CD4-positive, alpha-beta T cell treated with Interleukin-15 for 4 hours (primary cell): Measurements from ENCODE around the gene TMEM8B.

ENCODE experiments used
- DNase-seq: peaks from one replicate; pipeline ENCODE4 v3.0.0-alpha.2; 2020; ENCODE audit warnings: low spot score

The TMEM8B gene

GRCh38 chr9:35829084-35829763, at the start of gene TMEM8B:
Gene TMEM8B, plus strand, starts transcription at chr9:35829228. Its CDS starts 220 bp downstream, at chr9:35829448.
- peak; percentile 91 for DNase-seq

GRCh38 chr9:35781066-35781465, 48.0 kb upstream of the TMEM8B start:
- DNase-seq, result no peak

GRCh38 chr9:35783418-35783817, 45.6 kb upstream of the TMEM8B start:
- no peak for DNase-seq

GRCh38 chr9:35789541-35789940, 39.5 kb upstream of the TMEM8B start:
- DNase-seq, result no peak

GRCh38 chr9:35790025-35790384, 39.0 kb upstream of the TMEM8B start:
- no peak for DNase-seq

GRCh38 chr9:35790385-35791296, 38.4 kb upstream of the TMEM8B start:
- peak; percentile 72 for DNase-seq

GRCh38 chr9:35791297-35791921, 37.6 kb upstream of the TMEM8B start, which contains the start of gene NPR2:
Gene NPR2, plus strand, starts transcription at chr9:35791591. Its CDS starts 818 bp downstream, at chr9:35792409.
- DNase-seq, result no peak

GRCh38 chr9:35792024-35792813, 36.8 kb upstream of the TMEM8B start:
- DNase-seq, result no peak

GRCh38 chr9:35792826-35793225, 36.2 kb upstream of the TMEM8B start:
- no peak for DNase-seq

GRCh38 chr9:35793461-35793860, 35.6 kb upstream of the TMEM8B start:
- no peak for DNase-seq

GRCh38 chr9:35795695-35796094, 33.3 kb upstream of the TMEM8B start:
- DNase-seq, result no peak

GRCh38 chr9:35797311-35798109, 31.5 kb upstream of the TMEM8B start:
- no peak for DNase-seq

- peak; percentile 23 for DNase-seq
Observed at GRCh38 chr9:35798658-35799374, 30.2 kb upstream of the TMEM8B start.

GRCh38 chr9:35800530-35800929, 28.5 kb upstream of the TMEM8B start:
- DNase-seq, result no peak

GRCh38 chr9:35801328-35802128, 27.5 kb upstream of the TMEM8B start:
- no peak for DNase-seq

- DNase-seq, result no peak
Observed at GRCh38 chr9:35806101-35806500, 22.9 kb upstream of the TMEM8B start.

- DNase-seq, result no peak
Observed at GRCh38 chr9:35808433-35808832, 20.6 kb upstream of the TMEM8B start.

GRCh38 chr9:35810122-35810521, 18.9 kb upstream of the TMEM8B start:
- no peak for DNase-seq

GRCh38 chr9:35811381-35812024, 17.5 kb upstream of the TMEM8B start:
- DNase-seq, result no peak
